Gastrocnemius medialis (tissue), 4 donors: ENCODE data around the gene B3GAT1. TPM values are rescaled to one million over a fixed set of nuclear protein-coding genes. Genes with fewer than 3 reads are reported as not detected.

Experiments used
- ATAC-seq, 2 donors: fragments of 150-250 bp; one replicate each; pipeline ENCODE4 v1.9.1; 2016
- DNase-seq, 2 donors: peaks; one replicate each; pipeline ENCODE4 v3.0.0-alpha.2; 2019
- H3K27ac ChIP-seq, 4 donors: fragments of 200-600 bp; sonication (generic); 1 replicate in 1 of 4; 2 replicates in 3 of 4; pipeline ENCODE4 v1.5.1; 2016 to 2018; ENCODE audit warnings: mild to moderate bottlenecking in 2 of 4, moderate library complexity in 1 of 4
- H3K27me3 ChIP-seq, 3 donors: fragments of 200-600 bp; sonication (generic) in 2 of 3; 1 replicate in 1 of 3; 2 replicates in 2 of 3; pipeline versions ENCODE4 v1.5.1 to v1.6.0; 2016 to 2019; ENCODE audit warnings: mild to moderate bottlenecking in 1 of 3, moderate library complexity in 1 of 3
- H3K36me3 ChIP-seq, 2 donors: fragments of 200-600 bp; sonication (generic) in 1 of 2; one replicate each; pipeline ENCODE4 v1.5.1; 2017 to 2018
- H3K4me1 ChIP-seq, 2 donors: fragments of 200-600 bp; sonication (generic) in 1 of 2; one replicate each; pipeline ENCODE4 v1.5.1; 2016 to 2017; ENCODE audit warnings: mild to moderate bottlenecking in 2 of 2
- H3K4me3 ChIP-seq, 4 donors: fragments of 200-600 bp; sonication (generic) in 3 of 4; 1 replicate in 1 of 4; 2 replicates in 3 of 4; pipeline ENCODE4 v1.5.1; 2016 to 2019; ENCODE audit warnings: mild to moderate bottlenecking in 2 of 4
- H3K9me3 ChIP-seq, 3 donors: fragments of 200-600 bp; sonication (generic) in 2 of 3; 1 replicate in 1 of 3; 2 replicates in 2 of 3; pipeline ENCODE4 v1.5.1; 2016 to 2019
- CTCF ChIP-seq, 5 experiments: fragments of 450-650 bp in 3 of 5; fragments of 200-600 bp in 2 of 5; sonication (generic) in 2 of 5; IDR thresholded peaks in 4 of 5; conservative IDR thresholded peaks in 1 of 5; 1 replicate in 4 of 5; 2 replicates in 1 of 5; pipeline ENCODE4 v1.5.1; 2016 to 2019; ENCODE audit warnings: antibody characterized with exemption in 5 of 5, mild to moderate bottlenecking in 3 of 5, moderate library complexity in 3 of 5
- POLR2A ChIP-seq, 2 donors: fragments of 450-650 bp; IDR thresholded peaks; one replicate each; pipeline ENCODE4 v1.6.1; 2017; ENCODE audit warnings: antibody characterized with exemption in 2 of 2, mild to moderate bottlenecking in 2 of 2, moderate library complexity in 2 of 2
- in situ Hi-C, 4 donors: fragments of 200-750 bp; cut with MboI; loops; one replicate each; pipeline versions ENCODE4 v1.15.0 to v1.8.0; 2017; ENCODE audit warnings: low sequenced_read_pairs in 4 of 4
- intact Hi-C: fragments of 100-400 bp; cut with DNase I; formaldehyde crosslinking; loops from one replicate; pipeline ENCODE4 v1.15.1; 2023; ENCODE audit warnings: low total_unique reads
- total RNA-seq, 4 donors: library from RNA; depleted of rRNA; stranded (reverse); fragments of >200 nt; gene quantifications; one replicate each; pipeline versions ENCODE4 v1.1.0 to v1.2.3, GENCODE V29; 2016

Gene B3GAT1
- total RNA-seq, 4 donors from 2014 or later, result 0.10 TPM; not detected in 3

GRCh38 chr11:134405841-134406240, 6.2 kb downstream of the B3GAT1 start:
- Histone ChIP-seq H3K27me3 (peaks cover 21% of the 10 kb centered on the region in 3 donors), H3K4me1 (no peaks in the 10 kb centered on the region)
- in situ Hi-C loops, result no loop called here

GRCh38 chr11:134405436-134405835, 6.6 kb downstream of the B3GAT1 start:
- H3K27me3 ChIP-seq, result peaks cover 17% of the 10 kb centered on the region in 3 donors

More at GRCh38 chr11:134405841-134406240, 6.2 kb downstream of the B3GAT1 start:
- no peak overlapping the region for H3K27ac ChIP-seq
- ATAC-seq (no peak), DNase-seq (no peak)
- no peak for TF ChIP-seq POLR2A (IDR thresholded peaks at IDR 0.05)
- TF ChIP-seq CTCF (IDR thresholded peaks at IDR 0.05 in 4 of 5, conservative IDR thresholded peaks at IDR 0.05 in 1 of 5), result no peak
- no peaks in the 10 kb centered on the region for H3K9me3 ChIP-seq
- H3K36me3 ChIP-seq, result no peaks in the 10 kb centered on the region
- intact Hi-C loops, result no loop called here
- no peak overlapping the region for H3K4me3 ChIP-seq

GRCh38 chr11:134404575-134405341, 7.3 kb downstream of the B3GAT1 start:
- no peak overlapping the region for H3K27ac ChIP-seq
- H3K27me3 ChIP-seq, result peaks cover 10 to 13% (median 11%) of the 10 kb centered on the region in 3 donors
- no peak overlapping the region for H3K4me3 ChIP-seq
- no peaks in the 10 kb centered on the region for H3K4me1 ChIP-seq
- H3K36me3 ChIP-seq, result no peaks in the 10 kb centered on the region
- in situ Hi-C loops (no loop called here), intact Hi-C loops (no loop called here)
- ATAC-seq (no peak), DNase-seq (no peak)
- TF ChIP-seq POLR2A (IDR thresholded peaks at IDR 0.05) (no peak), CTCF (IDR thresholded peaks at IDR 0.05 in 4 of 5, conservative IDR thresholded peaks at IDR 0.05 in 1 of 5) (no peak)
- H3K9me3 ChIP-seq, result no peaks in the 10 kb centered on the region

More at GRCh38 chr11:134405436-134405835, 6.6 kb downstream of the B3GAT1 start:
- H3K4me3 ChIP-seq, result no peak overlapping the region
- H3K27ac ChIP-seq, result no peak overlapping the region
- intact Hi-C loops (no loop called here), in situ Hi-C loops (no loop called here)
- no peaks in the 10 kb centered on the region for H3K9me3 ChIP-seq
- ATAC-seq (no peak), DNase-seq (no peak)
- no peak for TF ChIP-seq CTCF (IDR thresholded peaks at IDR 0.05 in 4 of 5, conservative IDR thresholded peaks at IDR 0.05 in 1 of 5)
- TF ChIP-seq POLR2A (IDR thresholded peaks at IDR 0.05), result no peak
- no peaks in the 10 kb centered on the region for H3K36me3 ChIP-seq
- H3K4me1 ChIP-seq, result no peaks in the 10 kb centered on the region

GRCh38 chr11:134402910-134403309, 9.1 kb downstream of the B3GAT1 start:
- intact Hi-C loops (no loop called here), in situ Hi-C loops (no loop called here)

More at GRCh38 chr11:134402910-134403309, 9.1 kb downstream of the B3GAT1 start:
- Histone ChIP-seq H3K4me1 (no peaks in the 10 kb centered on the region), H3K27me3 (peaks cover 10 to 16% (median 12%) of the 10 kb centered on the region in 3 donors), H3K27ac (no peak overlapping the region), H3K36me3 (no peaks in the 10 kb centered on the region), H3K4me3 (no peak overlapping the region), H3K9me3 (no peaks in the 10 kb centered on the region)
- TF ChIP-seq POLR2A (IDR thresholded peaks at IDR 0.05), result no peak
- TF ChIP-seq CTCF (IDR thresholded peaks at IDR 0.05 in 4 of 5, conservative IDR thresholded peaks at IDR 0.05 in 1 of 5), result no peak
- DNase-seq (no peak), ATAC-seq (no peak)
